Loucy (cell line): ENCODE data around the gene WFDC12.

ENCODE experiments used
- EZH2phosphoT487 ChIP-seq: fragments of 200-600 bp; IDR thresholded peaks from 2 replicates; pipeline ENCODE4 v1.6.1; 2018; ENCODE audit warnings: antibody characterized with exemption, mild to moderate bottlenecking, moderate library complexity, borderline replicate concordance
- TF ChIP-seq, protein P1 (sequence below): fragments of 200-600 bp; sonication (generic); conservative IDR thresholded peaks from 2 replicates; pipeline ENCODE4 v1.5.1; 2014; ENCODE audit warnings: mild to moderate bottlenecking, antibody characterized with exemption, low read length

DNA sequence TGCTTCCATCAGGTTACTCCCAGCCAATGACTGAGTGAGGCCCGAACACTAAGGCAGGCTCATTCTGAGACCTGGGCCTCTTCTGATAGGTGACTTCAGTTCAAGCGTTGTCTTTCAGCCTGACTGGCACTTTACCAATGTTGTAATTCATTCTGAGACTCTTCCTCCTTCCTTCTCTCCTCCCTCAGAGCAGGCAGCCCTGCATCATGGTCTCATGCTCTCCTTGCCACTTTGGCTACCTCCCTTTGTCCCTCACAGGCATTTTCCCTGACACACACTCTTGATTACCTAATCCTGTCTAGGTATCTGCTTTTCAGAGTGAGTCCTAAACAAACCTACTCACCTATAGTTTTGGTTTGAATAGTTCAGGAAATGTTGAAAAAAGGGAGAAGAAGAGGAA lies 12.6 kb upstream of the WFDC12 start:
- no peak for TF ChIP-seq EZH2phosphoT487
- TF ChIP-seq, protein P1, sequence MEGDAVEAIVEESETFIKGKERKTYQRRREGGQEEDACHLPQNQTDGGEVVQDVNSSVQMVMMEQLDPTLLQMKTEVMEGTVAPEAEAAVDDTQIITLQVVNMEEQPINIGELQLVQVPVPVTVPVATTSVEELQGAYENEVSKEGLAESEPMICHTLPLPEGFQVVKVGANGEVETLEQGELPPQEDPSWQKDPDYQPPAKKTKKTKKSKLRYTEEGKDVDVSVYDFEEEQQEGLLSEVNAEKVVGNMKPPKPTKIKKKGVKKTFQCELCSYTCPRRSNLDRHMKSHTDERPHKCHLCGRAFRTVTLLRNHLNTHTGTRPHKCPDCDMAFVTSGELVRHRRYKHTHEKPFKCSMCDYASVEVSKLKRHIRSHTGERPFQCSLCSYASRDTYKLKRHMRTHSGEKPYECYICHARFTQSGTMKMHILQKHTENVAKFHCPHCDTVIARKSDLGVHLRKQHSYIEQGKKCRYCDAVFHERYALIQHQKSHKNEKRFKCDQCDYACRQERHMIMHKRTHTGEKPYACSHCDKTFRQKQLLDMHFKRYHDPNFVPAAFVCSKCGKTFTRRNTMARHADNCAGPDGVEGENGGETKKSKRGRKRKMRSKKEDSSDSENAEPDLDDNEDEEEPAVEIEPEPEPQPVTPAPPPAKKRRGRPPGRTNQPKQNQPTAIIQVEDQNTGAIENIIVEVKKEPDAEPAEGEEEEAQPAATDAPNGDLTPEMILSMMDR = no peak
